Osteoblast (primary cell): ENCODE measurements around the gene AKAP12. TPM values are rescaled to one million over a fixed set of nuclear protein-coding genes. Genes with fewer than 3 reads are reported as not detected.
A peak's percentile ranks its signal among the peaks of the same experiment; 100 is the strongest.

Source experiments
- DNase-seq: peaks from one replicate; pipeline ENCODE4 v3.0.0; 2011; ENCODE audit warnings: low spot score, mixed read lengths; ENCODE audit not compliant: insufficient read length; ENCODE audit errors: missing footprints
- H2AFZ ChIP-seq: 2 replicates; pipeline ENCODE4 v1.6.0; 2011; ENCODE audit warnings: mild to moderate bottlenecking, low read length
- H3K27ac ChIP-seq: 2 replicates; pipeline ENCODE4 v1.5.1; 2011; ENCODE audit warnings: mild to moderate bottlenecking, low read depth, low read length, moderate library complexity
- H3K27me3 ChIP-seq: 2 replicates; pipeline ENCODE4 v1.6.0; 2012; ENCODE audit warnings: mild to moderate bottlenecking, control low read depth, inconsistent platforms, low read length, moderate library complexity; ENCODE audit not compliant: insufficient read depth
- H3K36me3 ChIP-seq: 2 replicates; pipeline ENCODE4 v1.5.1; 2011; ENCODE audit warnings: mild to moderate bottlenecking, low read length, control low read depth, moderate library complexity; ENCODE audit not compliant: insufficient read depth
- H3K4me1 ChIP-seq: 2 replicates; pipeline ENCODE4 v1.5.1; 2011; ENCODE audit warnings: mild to moderate bottlenecking, low read length, control low read depth, moderate library complexity; ENCODE audit not compliant: insufficient read depth
- H3K4me2 ChIP-seq: 2 replicates; pipeline ENCODE4 v1.6.0; 2011; ENCODE audit warnings: mild to moderate bottlenecking, low read length; ENCODE audit not compliant: insufficient read depth
- H3K4me3 ChIP-seq: fragments of 200-600 bp; sonication (generic); 3 replicates; pipeline ENCODE4 v1.5.1; 2012; ENCODE audit warnings: mild to moderate bottlenecking, low read length, inconsistent platforms; ENCODE audit not compliant: insufficient read depth
- H3K79me2 ChIP-seq: 2 replicates; pipeline ENCODE4 v1.6.0; 2012; ENCODE audit warnings: mild to moderate bottlenecking, low read length, control low read depth, inconsistent platforms; ENCODE audit not compliant: insufficient read depth
- H3K9me3 ChIP-seq: 2 replicates; pipeline ENCODE4 v1.5.1; 2011; ENCODE audit warnings: low read depth, low read length, control low read depth
- H4K20me1 ChIP-seq: 2 replicates; pipeline ENCODE4 v1.6.0; 2012; ENCODE audit warnings: mild to moderate bottlenecking, low read length, control low read depth; ENCODE audit not compliant: insufficient read depth
- CTCF ChIP-seq: IDR thresholded peaks from 2 replicates; pipeline ENCODE4 v1.5.1; 2011; ENCODE audit warnings: mild to moderate bottlenecking, low read depth, low read length, moderate library complexity; ENCODE audit errors: extremely low read depth
- total RNA-seq: library from RNA; depleted of rRNA; stranded (reverse); fragments of >200 nt; gene quantifications from 2 replicates; pipeline ENCODE4 v1.2.3, GENCODE V29; 2012

Gene AKAP12
- total RNA-seq, 1 donor: 67.3 TPM

- no peaks in the 10 kb centered on the region for H4K20me1 ChIP-seq
- peak; percentile 53 for DNase-seq
- no peak overlapping the region for H3K27ac ChIP-seq
- H3K4me2 ChIP-seq: peak overlapping the region; percentile 85
- H3K4me1 ChIP-seq: no peaks in the 10 kb centered on the region
- H2AFZ ChIP-seq: no peak overlapping the region
- peak overlapping the region; percentile 77 for H3K4me3 ChIP-seq
- no peaks in the 10 kb centered on the region for H3K36me3 ChIP-seq
- no peaks in the 10 kb centered on the region for H3K27me3 ChIP-seq
- H3K79me2 ChIP-seq: peaks cover 7% of the 10 kb centered on the region
- no peaks in the 10 kb centered on the region for H3K9me3 ChIP-seq
- no peak for TF ChIP-seq CTCF
These were observed 2.1 kb downstream of the AKAP12 start for GRCh38 chr6:151241853-151242252.

DNA sequence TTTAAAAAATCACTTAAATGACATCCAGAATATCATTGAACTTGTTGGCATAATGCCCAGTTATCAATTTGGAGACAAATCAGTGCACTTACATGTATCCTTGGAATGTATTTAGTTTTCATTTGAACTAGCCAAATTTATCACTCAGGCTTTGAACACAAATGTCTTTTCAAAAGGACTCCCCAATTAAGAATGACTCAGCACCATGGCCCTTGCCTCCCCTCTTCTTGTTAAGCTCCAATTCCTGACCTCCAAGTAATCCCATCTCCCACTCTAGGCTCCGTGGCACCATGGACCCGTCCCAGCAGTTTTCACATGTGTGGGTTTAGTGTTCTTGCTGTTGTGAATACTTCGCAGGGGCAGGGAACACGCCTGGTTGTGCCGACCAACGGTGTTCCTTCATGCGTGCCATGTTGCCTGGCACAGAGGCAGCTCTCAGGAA is 2.7 kb downstream of the AKAP12 start:
- Histone ChIP-seq H3K27ac (no peak overlapping the region), H2AFZ (no peak overlapping the region), H3K4me3 (no peak overlapping the region)

DNA sequence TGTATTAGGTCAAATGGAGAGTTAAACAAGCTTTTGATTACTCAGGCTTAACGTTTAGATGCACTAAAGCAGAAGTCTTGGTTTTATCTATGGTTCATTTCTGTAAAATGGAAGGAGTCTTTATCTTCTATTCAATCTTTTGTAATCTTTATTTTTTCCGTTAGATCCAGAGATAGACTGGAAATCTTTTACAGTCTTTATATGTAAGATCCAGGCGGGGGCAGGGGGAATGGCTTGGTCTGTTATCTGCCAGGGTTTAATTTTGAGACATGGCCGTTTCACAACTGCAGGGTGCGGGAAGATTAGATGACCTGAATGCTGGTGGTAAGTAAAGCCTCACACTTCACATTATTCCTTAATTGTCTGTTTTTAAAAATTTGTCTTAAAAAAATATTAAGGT is 3.7 kb downstream of the AKAP12 start:
- DNase-seq: no peak
- H3K4me2 ChIP-seq: no peak overlapping the region
- peaks cover 7% of the 10 kb centered on the region for H3K79me2 ChIP-seq
- H3K27me3 ChIP-seq: no peaks in the 10 kb centered on the region
- H3K36me3 ChIP-seq: no peaks in the 10 kb centered on the region
- no peaks in the 10 kb centered on the region for H3K9me3 ChIP-seq
- TF ChIP-seq CTCF: no peak
- H3K4me1 ChIP-seq: no peaks in the 10 kb centered on the region
- H3K4me3 ChIP-seq: no peak overlapping the region
- H2AFZ ChIP-seq: no peak overlapping the region
- no peaks in the 10 kb centered on the region for H4K20me1 ChIP-seq
- H3K27ac ChIP-seq: no peak overlapping the region

More for the DNA sequence above, 2.7 kb downstream of the AKAP12 start:
- no peak overlapping the region for H3K4me2 ChIP-seq
- H3K27me3 ChIP-seq: no peaks in the 10 kb centered on the region
- H4K20me1 ChIP-seq: no peaks in the 10 kb centered on the region
- no peaks in the 10 kb centered on the region for H3K9me3 ChIP-seq
- no peaks in the 10 kb centered on the region for H3K36me3 ChIP-seq
- peaks cover 7% of the 10 kb centered on the region for H3K79me2 ChIP-seq
- peak; percentile 60 for DNase-seq
- no peak for TF ChIP-seq CTCF
- no peaks in the 10 kb centered on the region for H3K4me1 ChIP-seq

GRCh38 chr6:151247490-151247889 is 7.7 kb downstream of the AKAP12 start:
- Histone ChIP-seq H3K4me1 (no peaks in the 10 kb centered on the region), H2AFZ (peak overlapping the region; percentile 21), H3K4me2 (no peak overlapping the region), H3K4me3 (no peak overlapping the region), H4K20me1 (no peaks in the 10 kb centered on the region), H3K9me3 (no peaks in the 10 kb centered on the region), H3K27me3 (no peaks in the 10 kb centered on the region), H3K27ac (no peak overlapping the region), H3K79me2 (peaks cover 4% of the 10 kb centered on the region), H3K36me3 (no peaks in the 10 kb centered on the region)
- TF ChIP-seq CTCF: no peak
- DNase-seq: peak; percentile 43
